ENCODE data around the gene ACSL1.

The ACSL1 gene

DNA sequence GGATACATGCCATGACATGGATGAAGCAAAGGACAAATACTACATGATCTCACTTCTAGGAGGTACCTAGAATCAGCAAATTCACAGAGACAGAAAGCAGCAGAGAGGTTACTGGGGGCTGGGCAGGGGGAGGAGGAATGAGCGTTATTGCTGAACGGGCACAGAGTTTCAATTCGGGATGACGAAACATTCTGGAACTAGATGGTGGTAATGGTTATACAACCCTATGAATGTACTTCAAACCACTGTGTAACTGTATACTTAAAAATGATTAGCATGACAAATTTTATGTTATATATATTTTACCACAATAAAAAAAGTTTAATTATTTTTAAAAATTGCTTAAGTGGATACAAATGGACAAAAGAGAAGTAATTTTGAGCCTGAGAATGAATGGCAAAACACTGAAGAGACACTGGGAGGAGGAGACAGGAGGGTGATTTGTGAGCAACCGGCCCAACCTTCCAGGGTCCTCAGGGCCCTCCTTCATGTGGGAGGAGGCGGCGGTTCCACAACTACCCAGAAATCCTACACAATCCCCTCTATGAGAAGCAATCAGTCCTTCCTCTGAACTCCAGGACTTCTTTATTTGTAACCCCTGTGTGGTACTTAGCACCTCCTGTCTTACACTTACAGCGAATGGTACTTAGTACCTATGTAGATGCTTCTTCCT, 14.1 kb downstream of the ACSL1 start:
- H3K4me3 ChIP-seq (ENCODE audit: low read depth, low read length), result peak overlapping the region; percentile 65; the same call in 1 of the 2 replicates
- H3K4me1 ChIP-seq (ENCODE audit: control insufficient read depth, insufficient read depth, low read length, unreplicated experiment), result peaks cover 59% of the 10 kb centered on the region
- peaks cover 56% of the 10 kb centered on the region for H3K79me2 ChIP-seq (ENCODE audit: control insufficient read depth, insufficient read depth, low read length, unreplicated experiment)
- no peaks in the 10 kb centered on the region for H3K36me3 ChIP-seq (ENCODE audit: insufficient read depth, low read length)
- peak overlapping the region; percentile 92 for H3K27ac ChIP-seq (ENCODE audit: low read depth, low read length)
- no peak overlapping the region for H2AFZ ChIP-seq (ENCODE audit: low read length, unreplicated experiment)
- H3K27me3 ChIP-seq (ENCODE audit: insufficient read depth, low read length), result no peaks in the 10 kb centered on the region

DNA sequence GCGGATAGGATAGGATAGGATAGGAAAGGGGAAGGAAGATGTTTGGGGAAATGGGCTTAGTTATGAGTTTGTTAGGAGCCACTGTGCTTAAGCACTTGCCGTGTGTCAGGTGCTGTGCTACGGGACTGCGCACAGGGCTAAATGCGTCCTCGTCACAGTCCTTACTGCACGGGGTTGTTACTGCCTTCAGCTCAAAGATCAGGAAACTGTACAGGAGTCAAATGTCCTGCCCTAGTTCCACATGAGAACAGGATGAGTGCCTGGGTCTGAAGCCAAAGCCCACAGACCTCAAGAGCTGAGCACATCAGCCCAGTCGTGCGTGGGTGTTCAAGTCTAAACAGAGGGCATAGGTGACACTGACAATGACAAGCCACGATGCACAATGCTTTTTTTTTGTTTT, 15.0 kb downstream of the ACSL1 start:
- Histone ChIP-seq H3K36me3 (ENCODE audit: insufficient read depth, low read length) (no peaks in the 10 kb centered on the region), H3K27me3 (ENCODE audit: insufficient read depth, low read length) (no peaks in the 10 kb centered on the region), H3K4me3 (ENCODE audit: low read depth, low read length) (no peak overlapping the region), H2AFZ (ENCODE audit: low read length, unreplicated experiment) (no peak overlapping the region), H3K79me2 (ENCODE audit: control insufficient read depth, insufficient read depth, low read length, unreplicated experiment) (peaks cover 51% of the 10 kb centered on the region), H3K27ac (ENCODE audit: low read depth, low read length) (no peak overlapping the region), H3K4me1 (ENCODE audit: control insufficient read depth, insufficient read depth, low read length, unreplicated experiment) (peaks cover 64% of the 10 kb centered on the region)

DNA sequence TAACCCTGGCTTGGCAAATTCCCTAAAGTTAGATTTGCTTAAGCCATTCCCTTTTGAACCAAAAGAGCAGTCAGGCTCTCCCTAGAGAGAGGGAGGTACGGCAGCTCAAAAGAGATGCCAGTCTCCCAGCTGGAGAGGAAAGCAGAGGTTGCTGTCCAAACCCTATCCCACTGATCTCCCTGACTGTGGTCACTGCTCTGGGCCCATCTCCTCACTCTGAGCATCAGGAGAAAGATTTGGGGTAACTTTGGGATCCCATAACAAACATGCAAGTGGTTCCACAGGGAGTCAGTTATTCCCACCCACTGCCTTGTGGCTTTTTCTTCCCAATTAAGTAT, 17.1 kb downstream of the ACSL1 start:
- no peak overlapping the region for H3K4me3 ChIP-seq (ENCODE audit: low read depth, low read length)
- H3K79me2 ChIP-seq (ENCODE audit: control insufficient read depth, insufficient read depth, low read length, unreplicated experiment), result peaks cover 41% of the 10 kb centered on the region
- no peak overlapping the region for H2AFZ ChIP-seq (ENCODE audit: low read length, unreplicated experiment)
- no peak overlapping the region for H3K27ac ChIP-seq (ENCODE audit: low read depth, low read length)
- H3K27me3 ChIP-seq (ENCODE audit: insufficient read depth, low read length), result no peaks in the 10 kb centered on the region
- peaks cover 49% of the 10 kb centered on the region for H3K4me1 ChIP-seq (ENCODE audit: control insufficient read depth, insufficient read depth, low read length, unreplicated experiment)
- H3K36me3 ChIP-seq (ENCODE audit: insufficient read depth, low read length), result no peaks in the 10 kb centered on the region

DNA sequence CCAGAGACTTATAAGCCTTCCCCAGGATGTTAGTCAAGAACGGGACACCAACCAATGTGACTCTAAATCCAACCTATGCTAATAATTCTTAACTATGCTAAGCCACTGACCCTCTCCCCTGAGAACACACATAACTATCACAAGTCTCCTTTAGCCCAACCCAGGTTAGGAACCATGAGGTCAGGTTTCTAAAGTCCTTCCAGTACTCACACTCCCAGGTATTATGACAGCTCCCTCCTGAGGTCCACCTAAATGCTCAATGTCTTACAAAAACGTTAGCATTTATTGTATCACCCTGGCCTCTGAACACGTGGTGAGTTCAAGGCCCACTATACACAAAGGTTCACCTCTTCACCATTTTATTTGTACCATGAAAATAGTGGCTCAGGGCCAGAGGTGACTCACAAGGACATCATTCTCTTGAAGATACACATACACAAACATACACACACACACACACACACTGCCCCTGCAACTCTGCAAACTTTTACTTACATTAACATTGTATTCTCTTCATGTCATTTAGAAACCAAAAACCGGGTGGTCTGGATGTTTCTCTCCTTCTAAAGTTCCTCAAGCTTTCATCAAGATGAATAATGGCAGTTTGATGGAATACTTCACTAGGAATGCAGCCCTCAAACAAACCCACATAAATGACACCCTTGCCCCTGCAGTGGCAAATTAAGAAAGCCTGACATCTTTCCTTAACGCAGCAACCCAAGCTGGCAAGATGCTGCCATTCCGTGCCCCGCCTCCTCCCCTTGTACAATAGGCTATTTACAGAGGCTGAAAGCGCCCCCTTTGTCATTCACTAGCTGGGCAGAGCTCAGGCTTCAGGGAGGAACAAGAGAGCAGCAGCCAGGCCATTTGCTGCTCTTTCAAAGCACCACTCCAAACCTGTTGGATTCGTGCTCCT, 17.7 kb downstream of the ACSL1 start:
- Histone ChIP-seq H3K27ac (ENCODE audit: low read depth, low read length) (peak overlapping the region; percentile 35), H2AFZ (ENCODE audit: low read length, unreplicated experiment) (no peak overlapping the region), H3K27me3 (ENCODE audit: insufficient read depth, low read length) (no peaks in the 10 kb centered on the region), H3K4me3 (ENCODE audit: low read depth, low read length) (peak overlapping the region; percentile 27), H3K36me3 (ENCODE audit: insufficient read depth, low read length) (no peaks in the 10 kb centered on the region), H3K4me1 (ENCODE audit: control insufficient read depth, insufficient read depth, low read length, unreplicated experiment) (peaks cover 44% of the 10 kb centered on the region), H3K79me2 (ENCODE audit: control insufficient read depth, insufficient read depth, low read length, unreplicated experiment) (peaks cover 47% of the 10 kb centered on the region)

DNA sequence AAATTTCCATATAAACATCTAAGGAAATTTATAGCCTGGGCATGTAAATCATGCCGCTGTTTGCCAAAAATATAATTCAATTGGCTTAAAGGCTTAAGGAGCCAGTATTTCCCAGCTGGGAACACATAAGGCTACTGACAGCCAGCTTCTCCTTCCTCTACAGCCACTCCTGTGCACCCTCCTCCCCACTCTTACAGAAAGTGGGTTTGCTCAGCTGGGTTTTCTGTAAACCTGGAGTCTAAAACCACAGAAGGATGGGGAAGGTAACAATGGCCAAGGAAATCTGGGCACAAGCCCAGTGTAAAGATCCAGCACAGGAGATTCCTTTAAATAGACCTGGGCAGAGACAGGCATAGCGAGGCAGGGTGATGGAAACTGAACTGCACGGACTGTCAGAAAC, 18.5 kb downstream of the ACSL1 start:
- Histone ChIP-seq H3K79me2 (ENCODE audit: control insufficient read depth, insufficient read depth, low read length, unreplicated experiment) (peaks cover 50% of the 10 kb centered on the region), H3K27me3 (ENCODE audit: insufficient read depth, low read length) (no peaks in the 10 kb centered on the region), H3K27ac (ENCODE audit: low read depth, low read length) (peak overlapping the region; percentile 35; the same call in 1 of the 2 replicates), H2AFZ (ENCODE audit: low read length, unreplicated experiment) (no peak overlapping the region), H3K36me3 (ENCODE audit: insufficient read depth, low read length) (no peaks in the 10 kb centered on the region), H3K4me1 (ENCODE audit: control insufficient read depth, insufficient read depth, low read length, unreplicated experiment) (peaks cover 40% of the 10 kb centered on the region), H3K4me3 (ENCODE audit: low read depth, low read length) (no peak overlapping the region)

DNA sequence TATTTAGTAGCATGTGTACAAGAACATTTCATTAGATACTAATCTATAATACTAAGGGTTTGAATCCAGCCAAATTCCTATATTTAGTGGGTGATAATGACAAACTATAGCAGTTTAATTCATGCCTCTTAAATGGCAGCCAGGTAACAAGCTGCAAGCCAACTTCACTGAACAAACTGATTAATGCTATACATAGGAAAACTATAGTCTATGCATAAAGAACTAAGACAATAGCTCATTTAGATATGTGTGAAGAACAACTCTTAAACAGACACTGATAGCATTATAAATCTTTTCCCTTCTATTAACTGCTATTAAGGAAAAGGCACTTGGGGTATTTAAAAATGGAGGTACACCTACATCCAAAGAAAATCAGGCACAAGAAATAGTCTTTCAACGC, 19.1 kb downstream of the ACSL1 start:
- Histone ChIP-seq H3K79me2 (ENCODE audit: control insufficient read depth, insufficient read depth, low read length, unreplicated experiment) (peaks cover 45% of the 10 kb centered on the region), H2AFZ (ENCODE audit: low read length, unreplicated experiment) (no peak overlapping the region), H3K36me3 (ENCODE audit: insufficient read depth, low read length) (no peaks in the 10 kb centered on the region), H3K4me1 (ENCODE audit: control insufficient read depth, insufficient read depth, low read length, unreplicated experiment) (peaks cover 40% of the 10 kb centered on the region), H3K4me3 (ENCODE audit: low read depth, low read length) (no peak overlapping the region), H3K27me3 (ENCODE audit: insufficient read depth, low read length) (no peaks in the 10 kb centered on the region), H3K27ac (ENCODE audit: low read depth, low read length) (no peak overlapping the region)

DNA sequence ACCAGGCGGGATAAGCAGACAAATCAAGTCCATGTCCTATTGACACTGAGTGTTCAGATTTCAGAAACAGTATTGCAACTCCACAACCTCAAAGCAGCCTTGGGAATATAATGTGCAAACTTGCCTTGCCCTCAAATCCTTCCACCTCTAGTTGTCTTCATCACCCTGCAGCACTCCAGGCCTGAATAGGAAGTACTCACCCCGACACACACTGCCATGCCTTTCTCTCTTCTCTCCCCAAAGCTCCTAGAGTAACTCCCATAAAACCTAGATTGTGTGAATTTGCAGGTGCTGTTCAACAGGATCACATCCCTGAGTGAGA, 19.6 kb downstream of the ACSL1 start:
- Histone ChIP-seq H3K79me2 (ENCODE audit: control insufficient read depth, insufficient read depth, low read length, unreplicated experiment) (peaks cover 42% of the 10 kb centered on the region), H3K27me3 (ENCODE audit: insufficient read depth, low read length) (no peaks in the 10 kb centered on the region), H3K36me3 (ENCODE audit: insufficient read depth, low read length) (no peaks in the 10 kb centered on the region), H3K27ac (ENCODE audit: low read depth, low read length) (no peak overlapping the region), H3K4me1 (ENCODE audit: control insufficient read depth, insufficient read depth, low read length, unreplicated experiment) (peaks cover 44% of the 10 kb centered on the region), H2AFZ (ENCODE audit: low read length, unreplicated experiment) (no peak overlapping the region), H3K4me3 (ENCODE audit: low read depth, low read length) (no peak overlapping the region)

DNA sequence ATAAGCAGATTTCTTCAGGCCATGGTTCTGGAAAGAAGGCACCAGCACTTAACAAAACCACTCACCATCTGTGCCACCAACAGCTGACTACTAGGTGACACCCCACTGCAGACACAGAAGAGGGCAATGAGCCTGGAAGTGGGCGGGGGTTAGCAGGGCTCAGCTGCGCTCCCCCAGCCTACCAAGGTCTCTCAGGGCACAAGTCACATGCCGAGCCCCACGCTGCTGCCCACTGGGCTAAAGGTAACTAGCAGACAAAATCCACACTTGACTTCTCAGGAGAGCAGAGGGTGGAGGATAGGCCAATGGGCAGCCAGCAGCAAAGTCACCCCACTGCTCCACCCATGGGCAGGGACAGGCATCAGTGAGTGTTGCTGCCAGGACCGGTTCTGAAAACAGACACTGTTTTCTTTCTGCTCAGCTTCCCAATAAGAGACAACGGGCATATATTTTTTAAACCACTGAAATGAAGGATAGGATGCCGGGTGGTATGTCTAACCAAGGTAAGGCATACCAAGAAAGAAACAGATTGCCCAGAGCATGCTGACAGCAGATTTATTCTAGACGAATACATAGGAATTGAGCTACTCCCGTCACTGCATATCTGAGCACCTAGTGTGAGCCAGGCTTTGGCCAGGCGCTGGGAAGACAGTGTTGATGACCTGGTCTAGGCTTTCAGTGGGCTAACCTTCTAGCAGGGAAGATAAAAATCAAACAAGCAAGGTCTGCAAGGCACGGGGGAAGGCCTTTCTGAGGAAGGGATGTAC, 20.1 kb downstream of the ACSL1 start:
- Histone ChIP-seq H2AFZ (ENCODE audit: low read length, unreplicated experiment) (no peak overlapping the region), H3K4me3 (ENCODE audit: low read depth, low read length) (no peak overlapping the region), H3K4me1 (ENCODE audit: control insufficient read depth, insufficient read depth, low read length, unreplicated experiment) (peaks cover 46% of the 10 kb centered on the region), H3K27ac (ENCODE audit: low read depth, low read length) (no peak overlapping the region), H3K27me3 (ENCODE audit: insufficient read depth, low read length) (no peaks in the 10 kb centered on the region), H3K79me2 (ENCODE audit: control insufficient read depth, insufficient read depth, low read length, unreplicated experiment) (peaks cover 39% of the 10 kb centered on the region), H3K36me3 (ENCODE audit: insufficient read depth, low read length) (no peaks in the 10 kb centered on the region)

DNA sequence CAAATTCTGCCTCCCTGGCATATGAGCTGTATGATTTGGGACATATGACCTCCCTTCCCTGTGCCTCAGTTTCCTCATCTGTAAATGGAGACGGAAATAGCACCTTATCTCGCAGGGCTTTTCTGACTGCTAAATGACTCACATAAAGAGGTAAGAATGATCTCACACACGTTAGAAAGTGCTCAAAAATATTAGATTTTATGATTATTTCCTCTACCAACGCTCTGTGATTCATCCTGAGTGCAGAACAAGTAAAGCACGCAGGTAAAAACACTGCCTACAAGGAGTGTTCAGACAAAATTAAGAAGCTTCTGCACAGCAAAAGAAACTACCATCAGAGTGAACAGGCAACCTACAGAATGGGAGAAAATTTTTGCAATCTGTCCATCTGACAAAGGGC, 21.1 kb downstream of the ACSL1 start:
- Histone ChIP-seq H3K79me2 (ENCODE audit: control insufficient read depth, insufficient read depth, low read length, unreplicated experiment) (peaks cover 29% of the 10 kb centered on the region), H3K27me3 (ENCODE audit: insufficient read depth, low read length) (no peaks in the 10 kb centered on the region), H3K36me3 (ENCODE audit: insufficient read depth, low read length) (no peaks in the 10 kb centered on the region), H3K27ac (ENCODE audit: low read depth, low read length) (no peak overlapping the region), H3K4me3 (ENCODE audit: low read depth, low read length) (no peak overlapping the region), H2AFZ (ENCODE audit: low read length, unreplicated experiment) (no peak overlapping the region), H3K4me1 (ENCODE audit: control insufficient read depth, insufficient read depth, low read length, unreplicated experiment) (peaks cover 46% of the 10 kb centered on the region)

DNA sequence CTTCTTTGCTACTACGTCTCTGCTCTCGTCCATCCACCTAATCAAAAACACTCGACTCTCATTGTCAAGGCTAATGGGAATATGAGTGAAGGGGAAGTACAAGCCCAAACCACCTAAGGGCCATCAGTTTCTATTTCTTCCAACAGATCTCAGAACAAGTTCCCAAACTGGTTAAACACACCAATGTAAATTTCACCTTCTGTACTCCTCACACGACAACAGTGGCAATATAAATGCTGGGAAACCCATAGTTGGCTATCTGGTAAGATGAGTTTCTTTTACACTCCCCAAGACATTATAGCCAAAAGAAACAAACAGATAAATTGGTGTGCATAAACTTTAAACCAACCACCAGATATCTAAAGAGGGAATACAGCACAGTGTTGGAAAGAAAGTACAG, 21.9 kb downstream of the ACSL1 start:
- Histone ChIP-seq H3K27ac (ENCODE audit: low read depth, low read length) (no peak overlapping the region), H3K4me3 (ENCODE audit: low read depth, low read length) (no peak overlapping the region), H3K27me3 (ENCODE audit: insufficient read depth, low read length) (no peaks in the 10 kb centered on the region), H2AFZ (ENCODE audit: low read length, unreplicated experiment) (no peak overlapping the region), H3K4me1 (ENCODE audit: control insufficient read depth, insufficient read depth, low read length, unreplicated experiment) (peaks cover 44% of the 10 kb centered on the region), H3K79me2 (ENCODE audit: control insufficient read depth, insufficient read depth, low read length, unreplicated experiment) (peaks cover 29% of the 10 kb centered on the region), H3K36me3 (ENCODE audit: insufficient read depth, low read length) (no peaks in the 10 kb centered on the region)

Data from ACC112 (cell line).